ENCODE measurements around the gene CSMD2.

DNA sequence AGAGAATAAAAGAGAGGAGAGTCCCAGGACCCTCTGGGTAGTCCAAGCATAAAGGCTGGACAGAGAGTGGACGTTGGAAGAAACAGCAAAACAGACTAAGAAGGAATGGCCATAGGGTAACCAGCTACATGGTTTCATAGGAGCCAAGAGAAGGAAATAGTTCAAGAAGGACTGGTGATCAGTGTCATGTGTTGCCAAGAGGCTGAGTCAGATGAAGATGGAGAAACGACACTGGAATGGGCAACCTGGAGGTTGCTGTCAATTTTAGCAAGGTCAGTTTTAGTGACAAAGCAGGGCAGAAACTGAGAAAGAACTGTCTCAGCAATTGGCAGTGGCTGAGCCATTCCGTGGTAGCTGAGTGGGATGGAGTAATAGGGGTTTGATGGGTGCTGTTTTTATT lies 259.8 kb downstream of the CSMD2 start:
- TF ChIP-seq REST (IDR thresholded peaks at IDR 0.05; ENCODE audit: insufficient read depth in 1 of 2, low read depth in 2 of 2, low read length in 2 of 2) (no peak), SIN3A (IDR thresholded peaks at IDR 0.05; ENCODE audit: borderline replicate concordance, insufficient read depth, low read length) (no peak), TAF1 (IDR thresholded peaks at IDR 0.05; ENCODE audit: borderline replicate concordance, insufficient read depth, low read length) (no peak), POLR2AphosphoS5 (IDR thresholded peaks at IDR 0.05; ENCODE audit: low read depth, low read length) (no peak)

Measured in PFSK-1 (cell line).